ENCODE data around the gene ITSN2.
A peak's percentile ranks its signal among the peaks of the same experiment; 100 is the strongest.
"Not testable (repeated sequence)": the region's sequence is repeated elsewhere in the genome, so short reads cannot be mapped to it uniquely, and the experiment has no call there.

The ITSN2 gene

GRCh38 chr2:24362253-24362652 lies 1.9 kb upstream of the ITSN2 start:
- no peak for DNase-seq

- no peak for DNase-seq
Observed at GRCh38 chr2:24360963-24361330, 611 bp upstream of the ITSN2 start.

DNA sequence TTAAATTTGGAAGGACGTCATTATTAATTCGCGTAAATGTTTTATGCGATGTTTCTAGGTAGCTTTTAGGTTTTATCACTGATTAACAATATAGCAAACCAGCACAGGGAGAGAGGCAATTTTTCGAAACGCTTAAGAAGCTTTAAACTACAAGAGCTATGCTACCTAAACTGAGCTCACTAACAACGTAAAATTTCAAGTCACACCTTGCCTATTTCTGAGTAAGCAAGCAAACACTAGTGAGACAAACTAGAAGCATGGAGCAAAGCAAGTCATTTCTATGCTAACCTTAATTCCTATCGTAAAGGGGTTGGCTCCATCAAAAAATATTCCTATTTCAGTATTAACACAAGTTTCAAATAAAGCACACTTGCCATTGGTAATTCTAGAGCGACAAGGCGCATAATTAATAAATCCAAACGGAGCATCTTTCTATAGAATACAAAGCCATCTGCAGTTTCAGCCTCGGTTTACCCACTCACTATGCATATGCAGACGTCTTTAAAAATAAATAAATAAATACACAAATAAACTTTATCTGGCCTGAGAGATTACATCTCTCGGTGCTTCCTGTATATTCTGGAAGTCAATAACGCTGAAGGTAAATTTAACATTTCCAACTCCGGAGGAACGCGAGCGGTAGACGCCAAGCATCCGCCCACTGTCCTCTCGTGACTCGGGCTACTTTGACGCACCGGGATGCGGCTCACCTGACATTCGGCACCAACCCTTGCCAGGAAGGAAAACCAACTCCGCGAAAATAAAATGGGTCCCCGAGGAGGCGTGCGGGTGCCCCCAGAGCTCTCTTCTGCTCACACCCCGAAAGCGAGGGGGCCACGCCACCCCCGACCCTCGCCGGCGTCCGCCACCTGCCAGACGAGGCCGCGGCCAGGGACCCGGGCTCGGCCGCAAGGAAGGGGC lies 947 bp downstream of the ITSN2 start:
- DNase-seq = peak; percentile 48

GRCh38 chr2:24357767-24358166 lies 2.6 kb downstream of the ITSN2 start:
- DNase-seq = not testable (repeated sequence)

DNA sequence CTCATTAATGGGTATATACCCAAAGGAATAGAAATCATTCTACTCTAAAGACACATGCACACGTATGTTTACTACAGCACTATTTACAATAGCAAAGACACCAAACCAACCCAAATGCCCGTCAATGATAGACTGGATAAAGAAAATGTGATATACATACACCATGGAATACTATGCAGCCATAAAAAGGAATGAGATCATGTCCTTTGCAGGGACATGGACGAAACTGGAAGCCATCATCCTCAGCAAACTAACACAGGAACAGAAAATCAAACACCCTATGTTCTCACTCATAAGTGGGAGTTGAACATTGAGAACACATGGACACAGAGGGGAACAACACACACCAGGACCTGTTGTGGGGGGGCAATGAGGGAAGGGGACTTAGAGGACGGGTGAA lies 3.2 kb downstream of the ITSN2 start:
- not testable (repeated sequence) for DNase-seq

- no peak for DNase-seq
Observed at GRCh38 chr2:24354957-24355356, 5.4 kb downstream of the ITSN2 start.

- DNase-seq = no peak
Observed at GRCh38 chr2:24354395-24354794, 5.9 kb downstream of the ITSN2 start.

GRCh38 chr2:24353973-24354372 lies 6.4 kb downstream of the ITSN2 start:
- DNase-seq = no peak

- no peak for DNase-seq
Observed at GRCh38 chr2:24353364-24353763, 7.0 kb downstream of the ITSN2 start.

DNA sequence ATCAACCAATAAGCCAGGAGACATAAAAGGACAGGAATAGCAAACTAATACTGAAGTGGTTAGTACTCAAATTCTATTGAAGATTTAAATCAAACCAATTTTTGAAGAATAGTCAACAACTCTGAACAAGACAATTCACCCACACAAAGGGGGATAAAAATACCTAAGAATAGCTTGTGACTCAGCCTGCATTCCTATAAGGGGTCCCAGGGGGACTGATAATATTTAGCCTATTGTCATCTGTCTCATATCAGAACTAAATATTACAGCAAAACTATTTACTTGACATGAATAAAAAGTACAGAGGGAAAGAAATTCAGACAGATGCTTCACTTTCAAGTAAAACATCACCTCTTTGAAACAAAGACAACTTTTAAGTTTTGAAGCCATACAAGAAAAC lies 7.7 kb downstream of the ITSN2 start:
- DNase-seq = no peak

GRCh38 chr2:24351981-24352380 lies 8.4 kb downstream of the ITSN2 start:
- DNase-seq = no peak

DNA sequence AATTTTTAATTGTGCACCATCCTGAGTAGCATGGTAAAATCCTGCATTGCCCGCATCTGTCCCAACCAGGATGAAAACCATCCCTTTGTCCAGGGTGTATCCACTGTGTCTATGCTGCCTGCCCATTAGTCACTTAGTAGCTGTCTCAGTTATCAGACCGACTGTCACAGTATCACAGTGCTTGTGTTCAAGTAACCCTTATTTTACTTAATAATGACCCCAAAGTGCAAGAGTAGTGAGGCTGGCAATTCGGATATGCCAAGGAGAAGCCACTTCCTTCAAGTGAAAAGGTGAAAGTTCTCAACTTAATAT lies 8.8 kb downstream of the ITSN2 start:
- DNase-seq = no peak

GRCh38 chr2:24350826-24351626 lies 9.3 kb downstream of the ITSN2 start:
- no peak for DNase-seq

DNA sequence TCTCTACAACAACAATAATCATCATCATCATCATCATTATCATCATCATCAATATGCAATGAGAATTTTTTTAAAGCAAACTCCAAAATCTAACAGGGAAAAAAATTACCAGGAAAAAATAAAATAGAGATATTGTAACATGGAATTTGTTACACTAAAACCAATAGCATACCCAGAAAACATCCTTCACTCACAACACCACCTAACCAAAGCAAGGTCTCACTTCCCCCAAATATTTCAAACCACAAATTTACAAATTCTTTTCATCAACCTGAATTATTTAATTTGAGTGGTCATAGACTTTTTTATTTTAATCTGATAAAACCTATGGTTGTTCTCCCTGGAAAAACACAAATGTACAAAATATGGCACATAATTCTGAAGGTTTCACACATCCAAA lies 11.2 kb downstream of the ITSN2 start:
- no peak for DNase-seq

DNA sequence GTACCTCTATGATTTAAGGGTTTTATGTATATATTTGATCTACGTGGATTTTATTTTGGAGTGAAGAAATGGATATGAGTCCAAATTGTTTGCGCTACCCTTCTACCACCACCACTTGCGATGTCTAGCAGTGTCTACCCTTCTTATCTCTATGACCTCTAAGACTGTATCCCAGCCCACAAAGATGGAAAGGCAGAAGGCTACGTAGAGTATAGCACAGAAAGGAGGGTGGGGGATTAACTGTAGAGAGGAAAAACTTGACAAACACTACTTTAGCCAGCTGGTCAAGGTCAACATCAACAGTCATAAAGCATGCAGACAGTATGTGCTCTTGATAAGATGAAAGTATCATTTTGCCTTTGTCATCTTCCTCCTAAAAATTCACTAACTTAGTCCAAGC lies 14.4 kb downstream of the ITSN2 start:
- no peak for DNase-seq

- DNase-seq = no peak
Observed at GRCh38 chr2:24343225-24343882, 17.0 kb downstream of the ITSN2 start.

GRCh38 chr2:24342110-24342910 lies 18.0 kb downstream of the ITSN2 start:
- DNase-seq = no peak

DNA sequence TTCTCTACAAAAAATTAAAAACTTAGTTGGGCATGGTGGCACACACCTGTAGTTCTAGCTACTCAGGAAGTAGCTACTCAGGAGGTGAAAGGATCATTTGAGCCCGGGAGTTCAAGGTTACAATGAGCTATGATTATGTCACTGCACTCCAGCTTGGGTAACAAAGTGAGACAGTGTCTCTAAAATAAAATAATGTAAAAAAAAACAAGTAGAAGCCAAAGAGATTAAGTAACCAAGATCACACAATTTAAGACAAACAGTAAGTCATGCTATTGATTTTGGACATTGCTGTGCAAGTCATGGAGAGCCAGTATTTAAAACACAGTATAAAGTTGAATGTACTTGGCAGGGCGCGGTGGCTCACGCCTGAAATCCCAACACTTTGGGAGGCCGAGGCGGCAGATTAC lies 20.5 kb downstream of the ITSN2 start:
- DNase-seq = no peak

DNA sequence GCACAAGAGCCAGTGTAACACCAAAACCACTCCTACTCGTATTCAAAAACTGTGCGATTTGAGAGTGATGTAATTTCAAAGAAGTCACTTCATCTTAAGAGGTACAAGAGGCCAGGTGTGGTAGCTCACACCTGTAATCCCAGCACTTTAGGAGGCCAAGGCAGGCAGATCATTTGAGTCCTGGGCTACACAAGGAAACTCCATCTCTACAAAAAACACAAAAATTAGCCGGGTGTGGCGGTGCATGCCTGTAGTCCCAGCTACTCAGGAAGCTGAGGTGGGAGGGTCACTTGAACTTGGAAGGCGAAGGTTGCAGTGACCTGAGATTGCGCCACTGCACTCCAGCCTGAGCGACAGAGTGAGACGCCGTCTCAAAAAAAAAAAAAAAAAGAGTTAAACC lies 21.2 kb downstream of the ITSN2 start:
- DNase-seq = not testable (repeated sequence)

GRCh38 chr2:24337890-24338289 lies 22.4 kb downstream of the ITSN2 start:
- DNase-seq = no peak

DNA sequence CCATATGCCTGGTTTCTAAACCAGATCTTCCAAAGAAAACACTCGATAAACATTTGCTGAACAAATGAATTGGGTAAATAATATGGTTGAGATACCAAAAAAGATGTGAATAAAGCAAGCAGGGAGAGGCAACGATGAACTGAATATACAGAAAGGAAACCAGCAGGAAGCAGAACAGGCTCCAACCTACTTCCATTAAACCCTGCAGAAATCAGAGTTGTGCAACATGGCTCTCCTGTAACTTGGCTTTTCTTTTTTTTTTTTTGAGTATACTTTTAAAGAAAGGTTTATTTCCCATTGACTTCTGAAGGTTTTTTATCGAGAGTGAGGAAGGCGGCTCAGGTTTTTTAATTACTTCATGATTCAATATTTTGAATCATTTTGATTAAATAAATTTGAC lies 23.5 kb downstream of the ITSN2 start:
- DNase-seq = no peak

DNA sequence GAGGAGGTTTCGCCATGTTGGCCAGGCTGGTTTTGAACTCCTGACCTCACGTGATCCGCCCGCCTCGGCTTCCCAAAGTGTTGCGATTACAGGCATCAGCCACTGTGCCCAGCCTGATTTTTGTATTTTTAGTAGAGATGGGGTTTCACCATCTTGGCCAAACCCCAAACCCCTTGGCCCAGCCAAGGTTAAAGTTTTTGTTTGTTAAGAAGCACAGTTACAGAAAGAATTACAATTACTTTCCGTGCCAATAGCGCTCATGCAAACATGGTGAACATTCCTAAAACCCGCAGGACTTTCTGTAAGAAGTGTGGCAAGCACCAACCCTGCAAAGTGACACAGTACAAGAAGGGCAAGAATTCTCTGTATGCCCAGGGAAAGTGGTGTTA lies 26.1 kb downstream of the ITSN2 start:
- DNase-seq = no peak

All from CD4-positive, alpha-beta T cell treated with Interleukin-4 for 4 hours (primary cell).